ENCODE data around the gene EDEM1.

Gene EDEM1

DNA sequence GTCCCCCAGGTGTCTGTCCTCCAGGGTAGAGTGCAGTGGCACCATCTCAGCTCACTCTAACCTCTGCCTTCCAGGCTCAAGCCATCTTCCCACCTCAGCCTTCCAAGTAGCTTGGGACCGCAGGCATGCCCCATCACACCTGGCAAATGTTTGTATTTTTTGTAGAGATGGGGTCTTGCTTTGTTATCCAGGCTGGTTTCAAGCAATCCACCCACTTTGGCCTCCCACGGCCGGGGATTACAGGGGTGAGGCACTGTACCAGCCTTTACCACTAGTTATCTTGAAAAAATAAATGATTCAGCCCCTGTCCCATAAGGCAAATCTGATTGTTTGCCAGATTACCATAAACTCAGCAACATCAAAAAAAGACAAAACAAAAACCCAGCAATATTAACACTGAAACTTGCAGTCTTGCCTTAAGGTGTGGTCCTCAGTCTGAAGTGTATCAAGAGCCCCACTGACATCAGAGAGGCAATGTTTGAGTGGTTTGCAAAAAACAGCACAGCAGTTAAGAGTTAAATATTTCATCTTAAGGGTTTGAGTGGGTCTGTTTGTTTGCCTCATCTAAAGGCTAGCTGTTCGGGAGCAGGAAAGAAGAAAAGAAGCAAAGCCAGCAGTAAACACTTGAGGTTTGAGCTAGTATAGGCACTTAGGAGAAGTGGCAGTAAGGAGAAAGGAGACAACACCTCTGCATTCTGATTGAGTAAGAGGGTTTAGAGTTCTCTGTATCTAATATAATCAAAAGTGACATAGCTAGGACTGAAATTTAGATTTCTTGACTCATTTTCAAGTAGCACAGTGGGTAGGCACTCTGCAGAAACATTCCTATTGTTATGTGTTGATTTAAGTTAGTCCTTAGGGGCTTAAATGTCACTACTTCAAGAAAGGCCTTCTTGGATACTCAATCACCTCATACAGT, 26.3 kb upstream of the EDEM1 start:
- no peak for DNase-seq (ENCODE audit: extremely low read depth, low read depth)
- TF ChIP-seq, protein P1, sequence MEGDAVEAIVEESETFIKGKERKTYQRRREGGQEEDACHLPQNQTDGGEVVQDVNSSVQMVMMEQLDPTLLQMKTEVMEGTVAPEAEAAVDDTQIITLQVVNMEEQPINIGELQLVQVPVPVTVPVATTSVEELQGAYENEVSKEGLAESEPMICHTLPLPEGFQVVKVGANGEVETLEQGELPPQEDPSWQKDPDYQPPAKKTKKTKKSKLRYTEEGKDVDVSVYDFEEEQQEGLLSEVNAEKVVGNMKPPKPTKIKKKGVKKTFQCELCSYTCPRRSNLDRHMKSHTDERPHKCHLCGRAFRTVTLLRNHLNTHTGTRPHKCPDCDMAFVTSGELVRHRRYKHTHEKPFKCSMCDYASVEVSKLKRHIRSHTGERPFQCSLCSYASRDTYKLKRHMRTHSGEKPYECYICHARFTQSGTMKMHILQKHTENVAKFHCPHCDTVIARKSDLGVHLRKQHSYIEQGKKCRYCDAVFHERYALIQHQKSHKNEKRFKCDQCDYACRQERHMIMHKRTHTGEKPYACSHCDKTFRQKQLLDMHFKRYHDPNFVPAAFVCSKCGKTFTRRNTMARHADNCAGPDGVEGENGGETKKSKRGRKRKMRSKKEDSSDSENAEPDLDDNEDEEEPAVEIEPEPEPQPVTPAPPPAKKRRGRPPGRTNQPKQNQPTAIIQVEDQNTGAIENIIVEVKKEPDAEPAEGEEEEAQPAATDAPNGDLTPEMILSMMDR (IDR thresholded peaks at IDR 0.05; ENCODE audit: low read depth, low read length), result no peak

DNA sequence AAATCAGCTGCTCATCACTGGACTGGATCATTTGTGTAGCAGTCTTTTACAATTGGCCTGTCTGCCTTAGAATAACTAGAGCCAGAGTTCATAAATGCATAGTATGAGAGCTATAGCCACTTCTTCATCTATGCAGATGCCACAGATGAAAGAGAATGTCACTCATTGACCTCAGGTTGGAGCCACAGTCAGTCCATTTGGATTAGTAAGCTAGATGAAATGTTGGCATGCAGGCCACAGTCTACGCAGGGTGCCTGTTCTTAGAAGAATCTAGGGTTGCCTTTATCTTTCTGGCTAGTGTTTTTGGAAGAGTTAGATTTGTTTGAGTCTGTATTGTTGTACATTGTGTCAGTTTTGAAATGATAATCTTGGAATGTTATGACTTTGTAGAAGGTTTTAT, 25.4 kb upstream of the EDEM1 start:
- TF ChIP-seq, protein P1 (IDR thresholded peaks at IDR 0.05; ENCODE audit: low read depth, low read length), result no peak
- DNase-seq (ENCODE audit: extremely low read depth, low read depth), result no peak

DNA sequence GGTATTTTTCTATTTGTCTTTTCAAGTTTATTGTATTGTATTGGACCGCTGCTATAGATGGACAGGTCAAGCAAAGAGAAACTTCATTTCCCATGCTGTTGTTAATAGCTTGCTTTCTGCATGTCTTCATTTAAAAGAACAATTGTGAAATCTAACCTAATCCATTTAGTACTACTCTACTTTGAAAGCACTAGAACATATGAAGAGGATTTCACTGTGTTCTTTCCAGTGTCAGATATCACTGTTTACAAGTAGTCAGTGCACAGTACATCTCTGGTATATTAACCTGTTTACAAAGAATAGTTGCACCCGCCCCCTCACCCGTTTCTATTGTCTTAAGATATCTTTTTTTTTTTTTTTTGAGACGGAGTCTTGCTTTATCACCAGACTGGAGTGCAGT, 21.8 kb upstream of the EDEM1 start:
- TF ChIP-seq, protein P1 (IDR thresholded peaks at IDR 0.05; ENCODE audit: low read depth, low read length), result no peak

DNA sequence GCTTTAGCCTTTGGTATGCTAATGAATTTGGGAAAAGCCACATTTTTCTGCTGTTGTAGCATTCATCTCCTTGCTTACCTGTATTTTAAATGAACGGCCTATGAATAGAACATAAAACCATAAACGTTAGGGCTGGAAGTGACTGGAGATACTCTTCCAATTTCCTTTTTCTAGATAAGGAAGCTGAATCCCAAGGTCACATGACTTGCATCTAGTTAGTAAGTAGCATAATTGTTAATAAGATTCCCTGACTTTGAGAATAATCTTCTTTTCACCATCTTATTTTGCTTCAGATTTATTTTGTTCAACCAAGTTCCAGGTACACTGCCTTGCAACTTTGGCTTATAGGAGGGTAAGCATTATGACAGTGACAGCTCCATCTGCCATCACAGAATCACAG, 20.7 kb upstream of the EDEM1 start:
- TF ChIP-seq, protein P1 (IDR thresholded peaks at IDR 0.05; ENCODE audit: low read depth, low read length), result no peak
- no peak for DNase-seq (ENCODE audit: extremely low read depth, low read depth)

More for the DNA sequence above, 21.8 kb upstream of the EDEM1 start:
- DNase-seq (ENCODE audit: extremely low read depth, low read depth), result no peak

DNA sequence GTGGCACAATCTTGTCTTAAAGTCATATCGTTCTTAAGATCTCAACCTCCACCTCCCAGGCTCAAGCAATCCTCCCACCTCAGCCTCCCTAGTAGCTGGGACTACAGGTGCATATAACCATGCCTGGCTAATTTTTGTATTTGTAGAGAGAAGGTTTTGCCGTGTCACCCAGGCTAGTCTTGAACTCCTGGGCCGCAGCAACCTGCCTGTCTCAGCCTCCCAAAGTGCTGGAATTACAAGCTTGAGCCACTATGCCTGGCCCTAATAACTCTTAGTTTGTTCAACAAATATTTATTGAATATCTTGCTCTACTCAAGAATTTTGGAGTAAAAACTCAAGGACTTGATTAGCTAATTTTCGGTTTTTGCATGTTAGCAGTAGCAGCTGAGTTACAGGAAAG, 19.4 kb upstream of the EDEM1 start:
- DNase-seq (ENCODE audit: extremely low read depth, low read depth), result no peak
- TF ChIP-seq, protein P1 (IDR thresholded peaks at IDR 0.05; ENCODE audit: low read depth, low read length), result no peak

DNA sequence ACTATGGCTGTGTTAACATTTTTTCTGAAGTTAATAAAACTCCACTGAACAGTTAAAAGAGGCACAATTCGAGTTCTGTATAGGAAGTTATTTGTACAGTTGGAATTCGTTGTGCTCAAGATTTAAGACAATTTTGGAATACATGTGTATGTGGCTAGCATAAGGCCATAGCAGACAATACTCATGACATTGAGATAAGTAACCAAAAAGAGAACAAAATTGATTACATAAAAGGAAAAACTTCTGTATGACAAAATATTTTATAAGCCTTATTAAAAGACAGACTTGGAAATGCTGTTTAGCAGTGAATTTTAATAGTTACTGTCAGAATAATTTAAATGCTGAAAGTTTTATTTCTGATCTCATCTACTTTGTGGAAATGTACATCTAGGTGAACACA, 17.7 kb upstream of the EDEM1 start:
- no peak for DNase-seq (ENCODE audit: extremely low read depth, low read depth)
- TF ChIP-seq, protein P1 (IDR thresholded peaks at IDR 0.05; ENCODE audit: low read depth, low read length), result no peak

DNA sequence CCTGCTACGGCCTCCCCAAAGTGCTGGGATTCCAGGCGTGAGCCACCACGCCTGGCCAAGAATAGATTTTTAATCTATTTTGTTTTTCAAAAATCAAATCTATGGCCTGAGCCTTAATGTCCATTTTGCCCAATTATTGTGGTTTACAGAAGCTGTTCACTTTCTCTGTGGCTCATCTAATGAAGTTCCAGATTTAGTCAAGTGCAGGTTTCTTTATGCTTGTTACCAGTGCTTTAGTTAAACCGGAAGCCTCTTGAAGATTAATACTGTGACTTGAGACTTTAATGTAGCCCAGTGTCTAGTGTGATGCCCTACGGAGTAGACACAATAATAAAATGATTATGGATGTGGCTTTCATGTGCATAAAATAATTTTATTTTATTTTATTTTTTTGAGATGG, 16.5 kb upstream of the EDEM1 start:
- TF ChIP-seq, protein P1 (IDR thresholded peaks at IDR 0.05; ENCODE audit: low read depth, low read length), result no peak
- DNase-seq (ENCODE audit: extremely low read depth, low read depth), result no peak
